ENCODE results near the gene ERC2.

Gene ERC2

GRCh38 chr3:55939287-55939686, 529.0 kb downstream of the ERC2 start:
- no peaks in the 10 kb centered on the region; the same call in none of the 2 replicates for H3K9me2 ChIP-seq (replicated peaks; ENCODE audit: insufficient read depth, low read length)
- H3K4me3 ChIP-seq (ENCODE audit: insufficient read depth, low read length, poor library complexity, severe bottlenecking), result no peak overlapping the region
- H3K27me3 ChIP-seq (ENCODE audit: low read length), result no peaks in the 10 kb centered on the region
- no peak for TF ChIP-seq CTCF (IDR thresholded peaks at IDR 0.05; ENCODE audit: insufficient read depth, low read length, poor library complexity, severe bottlenecking)
- no peak overlapping the region for H3K27ac ChIP-seq (ENCODE audit: low read depth, low read length)
- no peaks in the 10 kb centered on the region for H3K36me3 ChIP-seq (ENCODE audit: low read length)
- H3K4me2 ChIP-seq (ENCODE audit: low read depth, low read length, poor library complexity, severe bottlenecking), result no peak overlapping the region
- H3K9me3 ChIP-seq (ENCODE audit: insufficient read depth, low read length), result no peaks in the 10 kb centered on the region
- no peak overlapping the region for H2AFZ ChIP-seq (ENCODE audit: low read depth, low read length, severe bottlenecking)
- H4K20me1 ChIP-seq (ENCODE audit: low read depth, low read length), result no peaks in the 10 kb centered on the region
- no peak overlapping the region for H3K9ac ChIP-seq (ENCODE audit: low read length)
- H3K79me2 ChIP-seq (ENCODE audit: insufficient read depth, low read length), result no peaks in the 10 kb centered on the region
- no peaks in the 10 kb centered on the region for H3F3A ChIP-seq (ENCODE audit: insufficient read depth)

GRCh38 chr3:55937301-55937700, 531.0 kb downstream of the ERC2 start:
- no peaks in the 10 kb centered on the region for H4K20me1 ChIP-seq (ENCODE audit: low read depth, low read length)
- no peaks in the 10 kb centered on the region for H3K79me2 ChIP-seq (ENCODE audit: insufficient read depth, low read length)
- H3K9ac ChIP-seq (ENCODE audit: low read length), result no peak overlapping the region
- H3K27ac ChIP-seq (ENCODE audit: low read depth, low read length), result no peak overlapping the region
- no peak overlapping the region for H3K4me2 ChIP-seq (ENCODE audit: low read depth, low read length, poor library complexity, severe bottlenecking)
- H2AFZ ChIP-seq (ENCODE audit: low read depth, low read length, severe bottlenecking), result no peak overlapping the region
- TF ChIP-seq CTCF (IDR thresholded peaks at IDR 0.05; ENCODE audit: insufficient read depth, low read length, poor library complexity, severe bottlenecking) (no peak), EZH2phosphoT487 (conservative IDR thresholded peaks at IDR 0.05; ENCODE audit: low read length) (no peak)
- H3F3A ChIP-seq (ENCODE audit: insufficient read depth), result no peaks in the 10 kb centered on the region
- no peaks in the 10 kb centered on the region; the same call in none of the 2 replicates for H3K9me2 ChIP-seq (replicated peaks; ENCODE audit: insufficient read depth, low read length)
- no peak overlapping the region for H3K4me3 ChIP-seq (ENCODE audit: insufficient read depth, low read length, poor library complexity, severe bottlenecking)
- H3K9me3 ChIP-seq (ENCODE audit: insufficient read depth, low read length), result no peaks in the 10 kb centered on the region
- H3K27me3 ChIP-seq (ENCODE audit: low read length), result no peaks in the 10 kb centered on the region
- H3K36me3 ChIP-seq (ENCODE audit: low read length), result no peaks in the 10 kb centered on the region

GRCh38 chr3:55936549-55937052, 531.7 kb downstream of the ERC2 start:
- H3K9me2 ChIP-seq (replicated peaks; ENCODE audit: insufficient read depth, low read length), result no peaks in the 10 kb centered on the region; the same call in none of the 2 replicates
- H4K20me1 ChIP-seq (ENCODE audit: low read depth, low read length), result no peaks in the 10 kb centered on the region
- H3K36me3 ChIP-seq (ENCODE audit: low read length), result no peaks in the 10 kb centered on the region
- no peaks in the 10 kb centered on the region for H3K79me2 ChIP-seq (ENCODE audit: insufficient read depth, low read length)
- H3K4me3 ChIP-seq (ENCODE audit: insufficient read depth, low read length, poor library complexity, severe bottlenecking), result no peak overlapping the region
- no peak for TF ChIP-seq CTCF (IDR thresholded peaks at IDR 0.05; ENCODE audit: insufficient read depth, low read length, poor library complexity, severe bottlenecking)
- no peak for TF ChIP-seq EZH2phosphoT487 (conservative IDR thresholded peaks at IDR 0.05; ENCODE audit: low read length)
- H3K4me2 ChIP-seq (ENCODE audit: low read depth, low read length, poor library complexity, severe bottlenecking), result no peak overlapping the region
- no peak overlapping the region for H3K27ac ChIP-seq (ENCODE audit: low read depth, low read length)
- no peaks in the 10 kb centered on the region for H3K27me3 ChIP-seq (ENCODE audit: low read length)
- no peak overlapping the region for H3K9ac ChIP-seq (ENCODE audit: low read length)
- H3K9me3 ChIP-seq (ENCODE audit: insufficient read depth, low read length), result no peaks in the 10 kb centered on the region
- H3F3A ChIP-seq (ENCODE audit: insufficient read depth), result no peaks in the 10 kb centered on the region
- no peak overlapping the region for H2AFZ ChIP-seq (ENCODE audit: low read depth, low read length, severe bottlenecking)

All from SU-DHL-6 (cell line).